IMR-90 (cell line): ENCODE data around the gene CCL4. TPM values are rescaled to one million over a fixed set of nuclear protein-coding genes. Genes with fewer than 3 reads are reported as not detected.

Experiments
- ATAC-seq: fragments of 200-7000 bp; cut with Tn5 transposase; 2 replicates; pipeline ENCODE4 v1.9.1; 2020; ENCODE audit warnings: low read depth, mild to moderate bottlenecking, moderate library complexity
- BruUV-seq: library from RNA; stranded (reverse); fragments of 400-500 nt; replicated peaks from 2 replicates; lab custom pipeline; 2021; lab: Mats Ljungman, UMichigan
- CTCF ChIA-PET: fragments of 300-600 bp; formaldehyde crosslinking; extraction: SDS; loops from one replicate; lab custom pipeline; 2021; ENCODE audit warnings: antibody characterized with exemption; lab: Yijun Ruan, JAX
- POLR2A ChIA-PET: fragments of 300-600 bp; sonication (Branson Sonifier 250); formaldehyde crosslinking; loops from one replicate; lab custom pipeline; 2022; ENCODE audit warnings: antibody characterized with exemption; ENCODE audit not compliant: unreplicated experiment; lab: Charles Lee
- DNase-seq: peaks from one replicate; pipeline ENCODE4 v3.0.0; 2013
- H2AFZ ChIP-seq: replicated peaks from 2 replicates; pipeline ENCODE3; 2013; ENCODE audit warnings: low read length, mild to moderate bottlenecking; ENCODE audit not compliant: poor library complexity
- H2AK5ac ChIP-seq: 2 replicates; pipeline ENCODE4 v1.6.1; 2013; ENCODE audit warnings: low read depth, low read length, inconsistent platforms
- H2AK9ac ChIP-seq: replicated peaks from 2 replicates; pipeline ENCODE3; 2013; ENCODE audit warnings: mild to moderate bottlenecking, low read depth, low read length, moderate library complexity; ENCODE audit not compliant: poor library complexity
- H2BK120ac ChIP-seq: 2 replicates; pipeline ENCODE4 v1.6.1; 2013; ENCODE audit warnings: low read depth, low read length, inconsistent platforms
- H2BK15ac ChIP-seq: 3 replicates; pipeline ENCODE4 v1.6.1; 2013; ENCODE audit warnings: low read depth, low read length, inconsistent platforms
- H2BK20ac ChIP-seq: 2 replicates; pipeline ENCODE4 v1.6.1; 2013; ENCODE audit warnings: low read depth, mild to moderate bottlenecking, inconsistent platforms, low read length, moderate library complexity
- H2BK5ac ChIP-seq: 2 replicates; pipeline ENCODE4 v1.6.1; 2013; ENCODE audit warnings: mild to moderate bottlenecking, low read depth, low read length, inconsistent platforms; ENCODE audit not compliant: poor library complexity, severe bottlenecking
- H3K14ac ChIP-seq: replicated peaks from 2 replicates; pipeline ENCODE4 v1.6.1; 2013; ENCODE audit warnings: low read depth, low read length, inconsistent platforms
- H3K18ac ChIP-seq: 2 replicates; pipeline ENCODE4 v1.6.1; 2013; ENCODE audit warnings: low read depth, low read length, control low read depth
- H3K23ac ChIP-seq: 2 replicates; pipeline ENCODE4 v1.6.1; 2013; ENCODE audit warnings: low read depth, low read length, inconsistent platforms
- H3K27ac ChIP-seq: 2 replicates; pipeline ENCODE4 v1.5.1; 2013; ENCODE audit warnings: mild to moderate bottlenecking, control low read depth, low read length; ENCODE audit not compliant: insufficient read depth
- H3K27me3 ChIP-seq: 2 replicates; pipeline ENCODE4 v1.6.1; 2013; ENCODE audit warnings: low read length; ENCODE audit not compliant: control insufficient read depth, insufficient read depth
- H3K36me3 ChIP-seq: 2 replicates; pipeline ENCODE4 v1.6.1; 2013; ENCODE audit warnings: low read length, mixed read lengths; ENCODE audit not compliant: control insufficient read depth, insufficient read depth
- H3K4ac ChIP-seq: 2 replicates; pipeline ENCODE4 v1.6.1; 2013; ENCODE audit warnings: low read depth, low read length, inconsistent platforms
- H3K4me1 ChIP-seq: 2 replicates; pipeline ENCODE4 v1.6.1; 2013; ENCODE audit warnings: low read length, mixed read lengths; ENCODE audit not compliant: control insufficient read depth, insufficient read depth
- H3K4me2 ChIP-seq: 2 replicates; pipeline ENCODE4 v1.6.1; 2013; ENCODE audit warnings: low read depth, mild to moderate bottlenecking, control low read depth, low read length, moderate library complexity
- H3K4me3 ChIP-seq: 2 replicates; pipeline ENCODE4 v1.5.1; 2013; ENCODE audit warnings: low read depth, mild to moderate bottlenecking, control low read depth, low read length, moderate library complexity; ENCODE audit not compliant: insufficient read depth
- H3K56ac ChIP-seq: 2 replicates; pipeline ENCODE4 v1.6.1; 2013; ENCODE audit warnings: low read length, inconsistent platforms; ENCODE audit not compliant: insufficient read depth; ENCODE audit errors: extremely low read depth
- H3K79me1 ChIP-seq, 2 experiments: 2 replicates each; pipeline ENCODE4 v1.6.1; 2013; ENCODE audit warnings: low read length in 2 of 2, inconsistent platforms in 1 of 2, low read depth in 1 of 2
- H3K9ac ChIP-seq: 2 replicates; pipeline ENCODE4 v1.6.1; 2013; ENCODE audit warnings: low read depth, low read length, control low read depth
- H3K9me1 ChIP-seq: 2 replicates; pipeline ENCODE4 v1.6.1; 2013; ENCODE audit warnings: low read length, inconsistent platforms; ENCODE audit not compliant: insufficient read depth
- H3K9me3 ChIP-seq: 2 replicates; pipeline ENCODE4 v1.6.1; 2013; ENCODE audit warnings: low read length; ENCODE audit not compliant: control insufficient read depth, insufficient read depth
- H4K20me1 ChIP-seq: 2 replicates; pipeline ENCODE4 v1.6.1; 2013; ENCODE audit warnings: low read length, inconsistent platforms; ENCODE audit not compliant: insufficient read depth
- H4K5ac ChIP-seq: 2 replicates; pipeline ENCODE4 v1.6.1; 2013; ENCODE audit warnings: mild to moderate bottlenecking, low read depth, low read length, control low read depth
- H4K8ac ChIP-seq, 2 experiments: 2 replicates each; pipeline ENCODE4 v1.6.1; 2013; ENCODE audit warnings: low read depth in 2 of 2, low read length in 2 of 2, control low read depth in 1 of 2, inconsistent platforms in 1 of 2
- H4K91ac ChIP-seq: 2 replicates; pipeline ENCODE4 v1.6.1; 2013; ENCODE audit warnings: low read depth, low read length, inconsistent platforms; ENCODE audit not compliant: insufficient read depth
- CEBPB ChIP-seq: IDR thresholded peaks from 2 replicates; pipeline ENCODE4 v1.6.1; 2012; ENCODE audit warnings: low read depth, low read length, improper control_type of control experiment
- RAD21 ChIP-seq: IDR thresholded peaks from 2 replicates; pipeline ENCODE4 v1.6.1; 2012; ENCODE audit warnings: low read length, improper control_type of control experiment
- RFX5 ChIP-seq: IDR thresholded peaks from 2 replicates; pipeline ENCODE4 v1.8.0; 2012; ENCODE audit warnings: low read depth, mild to moderate bottlenecking, low read length, moderate library complexity
- SMC3 ChIP-seq: fragments of 150-350 bp; IDR thresholded peaks from 2 replicates; pipeline ENCODE4 v1.6.1; 2016; ENCODE audit warnings: low read depth, mild to moderate bottlenecking, antibody characterized with exemption, low read length, moderate library complexity
- WGBS, 2 experiments: methylation state at CpG; one replicate each; pipeline versions ENCODE4 v1.1.5 to v1.1.7; 2013; ENCODE audit warnings: missing lambda C conversion rate in 2 of 2; ENCODE audit not compliant: insufficient read length in 1 of 2; ENCODE audit errors: extremely low coverage in 2 of 2; 5-methylcytosine and 5-hydroxymethylcytosine counted together
- dilution Hi-C: fragments of 300-500 bp; cut with HindIII; formaldehyde crosslinking; loops from one replicate; pipeline ENCODE4 v1.14.3; 2018; ENCODE audit warnings: low sequenced_read_pairs; ENCODE audit not compliant: unreplicated experiment
- in situ Hi-C: fragments of 300-500 bp; cut with MboI; formaldehyde crosslinking; loops from 3 replicates; pipeline ENCODE4 v1.14.3; 2019; ENCODE audit warnings: low sequenced_read_pairs, inconsistent platforms, mixed read lengths
- intact Hi-C: fragments of 100-400 bp; cut with micrococcal nuclease; formaldehyde crosslinking; loops from 2 replicates; pipeline ENCODE4 v1.10.0; 2022
- polyA plus RNA-seq, 3 experiments: library from polyadenylated mRNA; depleted of rRNA; stranded (reverse); fragments of >200 nt; gene quantifications; 2 replicates each; pipeline ENCODE4 v1.2.3, GENCODE V29; 2012; ENCODE audit warnings: low replicate concordance in 1 of 3
- total RNA-seq: library from RNA; depleted of rRNA; stranded (reverse); fragments of >200 nt; gene quantifications from 2 replicates; pipeline ENCODE4 v1.2.3, GENCODE V29; 2012
- TF ChIP-seq, protein P1 (sequence below): fragments of 150-350 bp; IDR thresholded peaks from 2 replicates; pipeline ENCODE4 v1.6.1; 2016; ENCODE audit warnings: low read depth, mild to moderate bottlenecking, low read length, moderate library complexity, borderline replicate concordance
- TF ChIP-seq, protein P2 (sequence below): conservative IDR thresholded peaks from 2 replicates; pipeline ENCODE4 v1.5.1; 2012; ENCODE audit warnings: mild to moderate bottlenecking, low read depth, low read length, improper control_type of control experiment

CCL4 gene
- total and polyA plus RNA-seq, 2 of the 4 experiments (the other 2 are of a cell fraction), result not detected

DNA sequence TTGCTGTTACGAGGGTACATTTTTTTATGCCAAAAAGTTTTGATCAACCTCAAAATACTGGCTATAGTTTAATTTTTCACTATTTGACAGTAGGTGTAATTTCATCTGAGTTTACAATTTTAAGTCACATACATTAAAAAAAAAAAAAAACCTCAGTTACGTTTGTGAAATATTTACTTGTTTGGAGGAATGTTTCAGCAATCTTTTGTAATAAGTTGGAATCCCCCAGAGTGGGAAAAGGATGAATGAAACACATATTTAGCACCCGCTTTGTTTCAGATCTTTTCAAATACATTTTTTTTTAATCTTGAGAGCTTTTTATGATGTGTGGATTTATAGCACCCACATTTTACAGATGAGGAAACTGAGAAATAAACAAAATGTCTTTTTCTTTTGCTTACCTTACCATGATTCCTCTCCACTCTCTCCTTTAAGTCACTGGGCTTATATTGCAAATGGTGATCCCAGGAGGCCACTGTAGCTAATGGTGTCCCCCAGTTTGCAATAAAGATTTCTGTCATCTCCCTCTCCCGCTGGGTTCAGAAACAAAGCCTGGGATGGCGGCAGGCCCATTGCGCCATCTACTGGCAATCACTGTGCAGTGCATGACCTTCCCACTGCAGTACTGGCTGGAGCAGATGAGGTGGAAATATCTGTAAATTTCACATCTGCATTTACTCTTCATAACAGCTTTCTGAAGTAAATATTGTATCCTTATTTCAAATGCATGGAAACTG, 45.1 kb downstream of the CCL4 start:
- CTCF ChIA-PET, result interaction anchor here (0.6 to 2.5 kb wide), 9 partner anchors 9 to 187 kb away, joined by 3 to 14 read pairs (median 4); no protein-coding TSS in a partner anchor
- H3K4me3 ChIP-seq, result no peak overlapping the region
- no peak overlapping the region for H3K23ac ChIP-seq

More for the DNA sequence above, 45.1 kb downstream of the CCL4 start:
- Histone ChIP-seq H3K4ac (no peak overlapping the region), H4K8ac (no peak overlapping the region), H3K9me1 (no peaks in the 10 kb centered on the region), H4K91ac (no peak overlapping the region), H3K18ac (no peak overlapping the region), H2BK5ac (no peak overlapping the region), H3K36me3 (no peaks in the 10 kb centered on the region), H2AK9ac (no peak overlapping the region), H3K79me1 (no peaks in the 10 kb centered on the region), H3K27me3 (peaks cover 1% of the 10 kb centered on the region), H2BK120ac (no peak overlapping the region), H2BK15ac (no peak overlapping the region), H2BK20ac (no peak overlapping the region), H3K56ac (no peak overlapping the region), H3K14ac (no peak overlapping the region), H3K4me1 (no peaks in the 10 kb centered on the region), H4K20me1 (no peaks in the 10 kb centered on the region), H2AFZ (peak overlapping the region; percentile 19), H2AK5ac (no peak overlapping the region), H3K4me2 (no peak overlapping the region), H3K9me3 (no peaks in the 10 kb centered on the region), H4K5ac (no peak overlapping the region), H3K9ac (no peak overlapping the region), H3K27ac (no peak overlapping the region)
- peak; percentile 55 for DNase-seq
- TF ChIP-seq SMC3, result peak; percentile 73
- TF ChIP-seq, protein P1, sequence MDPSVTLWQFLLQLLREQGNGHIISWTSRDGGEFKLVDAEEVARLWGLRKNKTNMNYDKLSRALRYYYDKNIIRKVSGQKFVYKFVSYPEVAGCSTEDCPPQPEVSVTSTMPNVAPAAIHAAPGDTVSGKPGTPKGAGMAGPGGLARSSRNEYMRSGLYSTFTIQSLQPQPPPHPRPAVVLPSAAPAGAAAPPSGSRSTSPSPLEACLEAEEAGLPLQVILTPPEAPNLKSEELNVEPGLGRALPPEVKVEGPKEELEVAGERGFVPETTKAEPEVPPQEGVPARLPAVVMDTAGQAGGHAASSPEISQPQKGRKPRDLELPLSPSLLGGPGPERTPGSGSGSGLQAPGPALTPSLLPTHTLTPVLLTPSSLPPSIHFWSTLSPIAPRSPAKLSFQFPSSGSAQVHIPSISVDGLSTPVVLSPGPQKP, result no peak
- TF ChIP-seq, protein P2, sequence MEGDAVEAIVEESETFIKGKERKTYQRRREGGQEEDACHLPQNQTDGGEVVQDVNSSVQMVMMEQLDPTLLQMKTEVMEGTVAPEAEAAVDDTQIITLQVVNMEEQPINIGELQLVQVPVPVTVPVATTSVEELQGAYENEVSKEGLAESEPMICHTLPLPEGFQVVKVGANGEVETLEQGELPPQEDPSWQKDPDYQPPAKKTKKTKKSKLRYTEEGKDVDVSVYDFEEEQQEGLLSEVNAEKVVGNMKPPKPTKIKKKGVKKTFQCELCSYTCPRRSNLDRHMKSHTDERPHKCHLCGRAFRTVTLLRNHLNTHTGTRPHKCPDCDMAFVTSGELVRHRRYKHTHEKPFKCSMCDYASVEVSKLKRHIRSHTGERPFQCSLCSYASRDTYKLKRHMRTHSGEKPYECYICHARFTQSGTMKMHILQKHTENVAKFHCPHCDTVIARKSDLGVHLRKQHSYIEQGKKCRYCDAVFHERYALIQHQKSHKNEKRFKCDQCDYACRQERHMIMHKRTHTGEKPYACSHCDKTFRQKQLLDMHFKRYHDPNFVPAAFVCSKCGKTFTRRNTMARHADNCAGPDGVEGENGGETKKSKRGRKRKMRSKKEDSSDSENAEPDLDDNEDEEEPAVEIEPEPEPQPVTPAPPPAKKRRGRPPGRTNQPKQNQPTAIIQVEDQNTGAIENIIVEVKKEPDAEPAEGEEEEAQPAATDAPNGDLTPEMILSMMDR, result peak; percentile 97
- peak; percentile 82 for TF ChIP-seq RAD21
- TF ChIP-seq CEBPB, result peak; percentile 76
- no peak for TF ChIP-seq RFX5
- dilution Hi-C loops (no loop called here), in situ Hi-C loops (loop anchor here (5.0 kb wide), 1 partner anchor 176 kb away; no protein-coding TSS in a partner anchor), intact Hi-C loops (loop anchor here (1.0 to 10.0 kb wide), 3 partner anchors 54 to 179 kb away; partner anchors contain the start of gene CCL18)
- no TSS peak for BruUV-seq
- WGBS, 2 experiments, result 0% methylated on average over 1 of the region's 6 CpGs; no CpG with 5 or more reads in 1 of the 2 experiments
- POLR2A ChIA-PET, result no interaction called here
- peak; percentile 100 for ATAC-seq
